ENCODE results near the gene OR13J1. TPM values are rescaled to one million over a fixed set of nuclear protein-coding genes. Genes with fewer than 3 reads are reported as not detected.

Gene OR13J1
- total RNA-seq, 1 experiment from 2014 or later, result not detected

- Histone ChIP-seq H3K9me3 (ENCODE audit: control insufficient read depth, insufficient read depth, low read depth, low read length) (no peaks in the 10 kb centered on the region), H3K4me1 (ENCODE audit: control insufficient read depth, insufficient read depth, low read length) (peaks cover 4% of the 10 kb centered on the region; the same call in 1 of the 2 replicates), H3K4me3 (ENCODE audit: low read depth in 2 of 2, low read length in 2 of 2) (peak within 1 kb of the TSS; percentile 72 to 85), H3K27me3 (ENCODE audit: control insufficient read depth, insufficient read depth, low read length) (no peaks in the 10 kb centered on the region), H3K36me3 (ENCODE audit: control insufficient read depth, insufficient read depth, low read length) (no peaks in the 10 kb centered on the region), H3K27ac (ENCODE audit: low read length) (peak within 1 kb of the TSS; percentile 72)
- TF ChIP-seq SIN3A (IDR thresholded peaks at IDR 0.05; ENCODE audit: borderline replicate concordance, insufficient read depth, low read depth, low read length) (peak; percentile 71; the same call in 1 of the 2 replicates), TCF7L2 (IDR thresholded peaks at IDR 0.05; ENCODE audit: low read depth, low read length) (no peak), POLR2AphosphoS5 (IDR thresholded peaks at IDR 0.05; ENCODE audit: low read depth, low read length) (0 out of 2 replicates have a peak, but pooled peaks have one; percentile 38)
- intact Hi-C loops (cut with micrococcal nuclease; ENCODE audit: unreplicated experiment) (no loop called here), in situ Hi-C loops (cut with HindIII; ENCODE audit: low pct_unique_long_range_greater_than_20kb, low sequenced_read_pairs) (no loop called here)
- ChIA-PET CTCF (interaction anchor here (0.6 to 0.7 kb wide), 3 partner anchors 14 to 218 kb away, joined by 3 to 4 read pairs (median 4); no protein-coding TSS in a partner anchor), POLR2A (no interaction called here)
- DNase-seq (ENCODE audit: low read depth, low spot score) (no peak), ATAC-seq (peak; percentile 96)
- no TSS peak for BruUV-seq (replicated peaks)
Observed at GRCh38 chr9:35829084-35829763, 41.0 kb downstream of the OR13J1 start, which contains the start of gene TMEM8B. Gene TMEM8B, plus strand, starts transcription at chr9:35829228. Its CDS starts 220 bp downstream, at chr9:35829448.

GRCh38 chr9:35828716-35829083 is 41.5 kb downstream of the OR13J1 start, which contains the start of gene FAM221B:
Gene FAM221B, minus strand, starts transcription at chr9:35828732. Its CDS starts 2,571 bp downstream, at chr9:35826161.
- Histone ChIP-seq H3K27me3 (ENCODE audit: control insufficient read depth, insufficient read depth, low read length) (no peaks in the 10 kb centered on the region), H3K4me1 (ENCODE audit: control insufficient read depth, insufficient read depth, low read length) (peaks cover 4% of the 10 kb centered on the region; the same call in 1 of the 2 replicates), H3K9me3 (ENCODE audit: control insufficient read depth, insufficient read depth, low read depth, low read length) (no peaks in the 10 kb centered on the region), H3K36me3 (ENCODE audit: control insufficient read depth, insufficient read depth, low read length) (no peaks in the 10 kb centered on the region), H3K27ac (ENCODE audit: low read length) (peak within 1 kb of the TSS; percentile 72), H3K4me3 (ENCODE audit: low read depth in 2 of 2, low read length in 2 of 2) (peak within 1 kb of the TSS; percentile 72 to 85)
- intact Hi-C loops (cut with micrococcal nuclease; ENCODE audit: unreplicated experiment), result no loop called here
- ATAC-seq (peak; percentile 4; the same call in 1 of the 2 replicates), DNase-seq (ENCODE audit: low read depth, low spot score) (no peak)
- POLR2A ChIA-PET, result no interaction called here
- TF ChIP-seq SIN3A (IDR thresholded peaks at IDR 0.05; ENCODE audit: borderline replicate concordance, insufficient read depth, low read depth, low read length), result no peak
- no peak for TF ChIP-seq CTCF (IDR thresholded peaks at IDR 0.05)
- TF ChIP-seq TCF7L2 (IDR thresholded peaks at IDR 0.05; ENCODE audit: low read depth, low read length), result no peak
- no peak for TF ChIP-seq POLR2AphosphoS5 (IDR thresholded peaks at IDR 0.05; ENCODE audit: low read depth, low read length)
- TF ChIP-seq REST (IDR thresholded peaks at IDR 0.05; ENCODE audit: insufficient read depth in 1 of 2, low read depth in 2 of 2, low read length in 1 of 2), result no peak
- CTCF ChIA-PET, result interaction anchor here (0.6 to 0.7 kb wide), 3 partner anchors 13 to 217 kb away, joined by 3 to 4 read pairs (median 4); no protein-coding TSS in a partner anchor
- BruUV-seq (replicated peaks), result no TSS peak
- in situ Hi-C loops (cut with HindIII; ENCODE audit: low pct_unique_long_range_greater_than_20kb, low sequenced_read_pairs), result no loop called here

All from Panc1 (cell line).